ENCODE results near the gene SARDH.

SARDH gene

GRCh38 chr9:133715295-133715865, 22.8 kb downstream of the SARDH start:
- no peak for DNase-seq (ENCODE audit: low read depth, low spot score)

- DNase-seq (ENCODE audit: low read depth, low spot score) = peak; percentile 80
These were observed 23.4 kb downstream of the SARDH start for GRCh38 chr9:133714606-133715294.

- DNase-seq (ENCODE audit: low read depth, low spot score) = no peak
These were observed 24.1 kb downstream of the SARDH start for GRCh38 chr9:133713960-133714495.

- DNase-seq (ENCODE audit: low read depth, low spot score) = no peak
These were observed 24.8 kb downstream of the SARDH start for GRCh38 chr9:133713150-133713959.

- no peak for DNase-seq (ENCODE audit: low read depth, low spot score)
These were observed 25.7 kb downstream of the SARDH start for GRCh38 chr9:133712221-133713100.

DNA sequence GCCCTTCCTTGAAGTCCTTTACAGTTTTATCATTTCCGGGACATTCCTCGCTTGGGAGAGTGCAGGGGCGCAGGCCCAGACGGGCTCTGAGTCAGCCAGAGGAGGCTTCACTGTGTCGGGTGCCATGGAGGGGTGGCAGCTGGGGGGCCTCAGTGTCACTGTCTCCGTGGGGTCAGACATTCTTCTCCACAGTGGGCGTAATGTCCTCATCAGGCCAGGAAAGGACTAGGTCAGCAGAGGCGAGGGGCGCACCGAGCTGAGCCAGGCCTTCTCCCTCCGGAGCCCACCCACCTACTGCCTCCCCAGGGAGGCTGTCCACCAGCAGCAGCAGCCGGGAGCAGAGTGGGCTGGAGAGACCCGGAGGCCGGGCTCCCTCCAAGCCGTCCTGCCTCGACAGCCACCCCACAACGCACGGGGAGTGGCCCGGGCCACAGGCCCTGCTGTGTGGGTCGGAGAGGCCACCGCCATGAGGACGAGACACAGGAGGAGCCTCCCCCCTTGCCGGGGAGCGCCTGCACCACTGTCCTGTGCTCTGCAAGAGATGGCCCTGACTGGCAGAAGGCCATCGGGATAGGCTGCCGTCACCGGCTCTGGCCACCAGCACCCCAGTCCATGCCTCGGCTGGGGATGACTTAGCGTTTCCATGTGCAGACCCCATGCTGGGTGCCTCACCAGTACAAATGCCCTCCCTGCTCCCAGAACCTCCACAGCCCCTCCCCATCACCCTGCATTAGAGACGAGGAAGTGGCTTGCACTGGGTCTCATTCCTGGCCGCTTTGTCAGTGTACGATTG, 26.5 kb downstream of the SARDH start:
- peak; percentile 56 for DNase-seq (ENCODE audit: low read depth, low spot score)

DNA sequence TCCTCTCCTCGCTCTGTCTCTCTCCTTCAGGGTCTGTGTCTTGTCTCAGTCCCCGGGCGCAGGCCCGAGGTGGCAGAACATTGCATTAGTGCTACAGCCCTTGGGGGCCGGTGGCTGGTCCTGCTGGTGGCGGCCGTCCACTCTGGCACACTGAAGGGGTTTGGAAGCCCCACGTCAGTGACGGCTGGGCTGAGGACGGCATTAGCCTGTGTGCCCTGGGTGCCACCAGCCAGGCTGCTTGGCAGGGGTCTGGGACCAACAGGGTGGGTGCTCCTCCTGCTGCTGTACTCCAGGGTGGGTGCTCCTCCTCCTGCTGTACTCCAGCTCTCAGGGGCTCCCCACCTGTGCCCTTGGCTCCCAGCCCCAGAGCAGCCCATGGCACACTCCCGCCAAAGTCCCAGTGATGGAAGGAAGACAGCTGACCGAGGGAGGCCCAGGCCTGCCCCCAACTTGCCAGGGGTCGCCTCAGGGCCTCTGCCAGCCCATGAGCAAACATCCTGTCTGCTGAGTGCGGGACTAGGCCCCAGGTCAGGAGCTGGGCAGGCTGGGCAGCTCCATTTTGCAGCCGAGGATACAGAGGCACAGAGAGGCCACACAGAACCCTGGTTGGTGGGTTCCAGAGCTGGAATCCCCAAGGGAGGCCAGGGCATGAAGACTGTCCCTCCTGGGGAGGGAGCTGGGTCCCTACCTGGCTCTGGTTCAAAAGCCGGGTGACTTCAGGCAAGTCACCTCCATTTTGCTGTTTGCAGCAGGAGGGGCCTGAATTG, 27.3 kb downstream of the SARDH start:
- no peak for DNase-seq (ENCODE audit: low read depth, low spot score)

GRCh38 chr9:133709691-133710571, 28.2 kb downstream of the SARDH start:
- DNase-seq (ENCODE audit: low read depth, low spot score) = no peak

DNA sequence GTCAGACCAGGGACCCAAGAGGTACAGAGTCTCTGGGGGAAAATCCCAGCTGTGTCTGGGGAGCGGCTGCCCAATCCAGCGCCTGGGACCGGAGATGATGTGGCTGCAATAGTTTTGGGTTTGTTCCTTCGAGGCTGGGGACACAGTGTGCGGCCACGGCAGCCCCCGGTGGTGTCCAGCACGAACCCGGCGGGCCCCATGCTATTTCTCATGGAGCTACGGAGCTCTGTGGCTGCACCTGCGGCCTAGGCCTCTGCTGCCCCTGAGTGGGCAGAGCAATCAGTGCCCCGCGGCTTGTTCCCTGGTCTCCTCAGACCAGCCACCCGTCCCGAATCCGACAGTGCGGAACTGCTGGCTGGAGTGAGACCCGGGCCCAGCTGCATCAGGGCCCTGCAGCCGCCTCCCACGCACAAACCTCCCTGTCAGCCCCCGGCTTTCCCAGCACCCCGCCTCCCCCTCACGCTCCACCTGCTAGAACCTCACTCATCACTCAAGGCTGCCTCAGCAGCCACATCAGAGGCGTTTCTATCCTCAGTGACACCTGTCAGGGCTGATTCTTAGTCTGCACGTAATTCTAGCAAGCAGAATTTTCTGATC, 29.0 kb downstream of the SARDH start:
- DNase-seq (ENCODE audit: low read depth, low spot score) = no peak

DNA sequence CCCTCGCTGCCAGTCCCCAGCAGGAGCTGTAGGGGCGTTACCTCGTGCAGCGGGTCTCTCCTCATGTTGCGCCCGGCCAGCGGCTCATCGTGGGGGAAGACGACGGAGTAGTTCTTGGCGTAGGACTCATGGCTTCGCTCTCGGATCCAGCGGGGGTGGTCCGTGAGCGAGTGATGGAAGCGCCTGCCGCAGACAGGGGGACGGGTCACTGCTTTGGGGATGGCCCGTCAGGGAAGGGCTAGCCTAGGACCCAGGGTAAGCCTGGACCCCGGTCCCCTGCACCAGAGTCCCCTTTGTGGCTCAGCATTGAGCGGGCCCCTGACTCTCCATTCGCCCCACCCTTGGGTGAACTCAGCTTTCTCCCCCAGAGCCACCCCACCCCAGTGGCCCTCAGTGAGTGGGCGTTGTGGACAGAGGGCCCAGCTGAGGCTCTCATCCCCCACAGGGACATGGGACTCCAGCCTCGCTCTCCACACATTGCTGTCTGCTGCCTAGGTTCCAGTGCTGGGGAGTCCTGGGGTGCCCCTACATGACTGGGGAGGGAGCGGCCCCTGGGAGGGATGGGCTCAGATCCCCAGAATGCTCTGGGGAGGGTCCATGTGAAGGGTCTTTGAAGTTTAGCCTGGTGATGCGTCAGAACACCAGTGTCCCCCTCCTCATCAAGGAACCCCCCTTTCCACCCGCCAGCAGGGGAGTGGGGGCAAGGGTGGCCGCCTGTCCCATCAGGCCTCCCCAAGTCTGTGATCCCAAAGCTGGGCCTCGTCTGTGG, 29.7 kb downstream of the SARDH start:
- DNase-seq (ENCODE audit: low read depth, low spot score) = no peak

DNA sequence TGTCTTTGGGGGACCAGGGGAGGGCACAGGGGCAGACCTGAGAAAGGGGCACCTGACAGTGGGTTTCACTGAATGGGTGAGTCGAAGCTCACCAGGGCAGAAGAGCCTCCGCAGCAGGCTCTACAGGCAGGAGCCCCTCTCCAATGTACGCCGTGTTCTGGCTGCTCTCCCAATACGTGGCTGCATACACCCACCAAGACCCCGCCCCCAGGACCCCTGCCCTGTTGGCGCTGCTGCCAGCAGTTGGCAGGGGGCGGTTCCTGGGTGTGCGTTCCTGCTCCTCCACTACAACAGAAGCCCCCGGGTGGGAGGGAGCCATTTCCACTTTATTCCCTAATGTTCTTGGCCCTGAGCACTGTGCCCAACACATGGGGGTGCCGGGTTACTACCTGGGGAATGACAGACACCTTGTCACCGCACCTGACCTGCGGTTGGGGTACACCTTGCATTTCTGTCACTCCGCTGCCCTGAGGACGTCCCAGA, 30.3 kb downstream of the SARDH start:
- no peak for DNase-seq (ENCODE audit: low read depth, low spot score)

GRCh38 chr9:133707065-133707762, 30.9 kb downstream of the SARDH start:
- DNase-seq (ENCODE audit: low read depth, low spot score) = peak; percentile 44

GRCh38 chr9:133706307-133707050, 31.7 kb downstream of the SARDH start:
- no peak for DNase-seq (ENCODE audit: low read depth, low spot score)

GRCh38 chr9:133705576-133705975, 32.6 kb downstream of the SARDH start:
- DNase-seq (ENCODE audit: low read depth, low spot score) = no peak

GRCh38 chr9:133704711-133705181, 33.4 kb downstream of the SARDH start:
- no peak for DNase-seq (ENCODE audit: low read depth, low spot score)
